Measurements from ENCODE around the gene ODAD4.

DNA sequence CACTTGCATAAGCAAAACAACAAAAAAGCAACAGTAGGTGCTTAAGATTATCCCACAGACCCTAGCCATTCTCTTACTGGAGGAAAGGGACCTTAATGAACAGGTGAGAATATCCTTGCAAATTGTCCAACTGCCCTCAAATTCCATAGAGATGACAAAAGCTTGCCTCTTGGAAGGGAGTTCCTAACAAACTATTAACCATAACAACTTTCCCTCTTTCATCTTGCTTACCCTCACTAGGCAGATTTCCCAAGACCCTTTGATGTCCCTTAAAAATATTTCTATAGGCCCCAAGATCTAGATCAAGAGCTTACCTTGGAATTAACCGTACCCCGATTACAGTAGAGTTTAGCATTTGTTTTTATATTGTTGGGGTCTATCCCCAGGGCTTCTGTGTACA, 58.0 kb downstream of the ODAD4 start:
- no peak for TF ChIP-seq CTCF (conservative IDR thresholded peaks at IDR 0.05; ENCODE audit: low read length)
- no peak for TF ChIP-seq EZH2phosphoT487 (IDR thresholded peaks at IDR 0.05; ENCODE audit: borderline replicate concordance, low read depth, low read length)
